ENCODE data around the gene HAPLN3.

HAPLN3 gene

GRCh38 chr15:88891540-88892254 is 3.6 kb downstream of the HAPLN3 start:
- no peak for DNase-seq

- no peak for DNase-seq
Observed at GRCh38 chr15:88890495-88890894, 4.8 kb downstream of the HAPLN3 start.

- DNase-seq: no peak
Observed at GRCh38 chr15:88888719-88889118, 6.6 kb downstream of the HAPLN3 start.

- DNase-seq: no peak
Observed at GRCh38 chr15:88887068-88887580, 8.2 kb downstream of the HAPLN3 start.

GRCh38 chr15:88882785-88883184 is 12.6 kb downstream of the HAPLN3 start:
- DNase-seq: no peak

- DNase-seq: no peak
Observed at GRCh38 chr15:88881775-88882174, 13.6 kb downstream of the HAPLN3 start.

- no peak for DNase-seq
Observed at GRCh38 chr15:88880944-88881740, 14.2 kb downstream of the HAPLN3 start.

GRCh38 chr15:88878720-88879184 is 16.6 kb downstream of the HAPLN3 start:
- peak; percentile 27 to 32 for DNase-seq

GRCh38 chr15:88877906-88878305 is 17.4 kb downstream of the HAPLN3 start:
- no peak for DNase-seq

- no peak for DNase-seq
Observed at GRCh38 chr15:88877415-88877814, 17.9 kb downstream of the HAPLN3 start.

GRCh38 chr15:88876573-88876972 is 18.8 kb downstream of the HAPLN3 start:
- DNase-seq: no peak

- DNase-seq: no peak
Observed at GRCh38 chr15:88874684-88875083, 20.7 kb downstream of the HAPLN3 start.

- no peak for DNase-seq
Observed at GRCh38 chr15:88874275-88874674, 21.1 kb downstream of the HAPLN3 start.

GRCh38 chr15:88873786-88874185 is 21.6 kb downstream of the HAPLN3 start:
- DNase-seq: no peak

- no peak for DNase-seq
Observed at GRCh38 chr15:88872706-88873105, 22.6 kb downstream of the HAPLN3 start.

- DNase-seq: no peak
Observed at GRCh38 chr15:88872106-88872505, 23.2 kb downstream of the HAPLN3 start.

GRCh38 chr15:88871313-88871712 is 24.0 kb downstream of the HAPLN3 start:
- DNase-seq: no peak

- no peak for DNase-seq
Observed at GRCh38 chr15:88866295-88866881, 29.0 kb downstream of the HAPLN3 start.

- DNase-seq: no peak
Observed at GRCh38 chr15:88865498-88866099, 29.7 kb downstream of the HAPLN3 start.

GRCh38 chr15:88864861-88865497 is 30.4 kb downstream of the HAPLN3 start:
- no peak for DNase-seq

GRCh38 chr15:88863412-88863811 is 31.9 kb downstream of the HAPLN3 start:
- DNase-seq: no peak

GRCh38 chr15:88860212-88860611 is 35.1 kb downstream of the HAPLN3 start:
- DNase-seq: no peak

- DNase-seq: no peak
Observed at GRCh38 chr15:88859550-88859949, 35.8 kb downstream of the HAPLN3 start.

All from stimulated activated CD4-positive, alpha-beta T cell treated with anti-CD3 and anti-CD28 coated beads, Interleukin-2, amount 100 ng/mL, for 48 hours (primary cell).